NCI-H2107 treated with DMSO at 0.1 percent for 48 hours (cell line): ENCODE data around the gene ALG12.

Experiments used
- DNase-seq: peaks from one replicate; lab custom pipeline; 2025; ENCODE audit not compliant: unreplicated experiment; lab: John Stamatoyannopoulos, UW

The ALG12 gene

GRCh38 chr22:49958366-49958921 lies 40.2 kb upstream of the ALG12 start:
- DNase-seq = no peak

- DNase-seq = no peak
These were observed 39.7 kb upstream of the ALG12 start for GRCh38 chr22:49957826-49958365.

GRCh38 chr22:49956914-49957825 lies 38.9 kb upstream of the ALG12 start:
- no peak for DNase-seq

- DNase-seq = no peak
These were observed 38.2 kb upstream of the ALG12 start for GRCh38 chr22:49956418-49956770.

GRCh38 chr22:49955581-49956417 lies 37.6 kb upstream of the ALG12 start:
- no peak for DNase-seq

- DNase-seq = no peak
These were observed 36.8 kb upstream of the ALG12 start for GRCh38 chr22:49954991-49955580.

GRCh38 chr22:49954354-49954753 lies 36.1 kb upstream of the ALG12 start:
- DNase-seq = no peak

- DNase-seq = no peak
These were observed 35.6 kb upstream of the ALG12 start for GRCh38 chr22:49953680-49954344.

GRCh38 chr22:49953027-49953679 lies 34.9 kb upstream of the ALG12 start:
- DNase-seq = no peak

- no peak for DNase-seq
These were observed 34.0 kb upstream of the ALG12 start for GRCh38 chr22:49951986-49952896.

- no peak for DNase-seq
These were observed 33.4 kb upstream of the ALG12 start for GRCh38 chr22:49951678-49951985.

- DNase-seq = peak; percentile 18
These were observed 32.9 kb upstream of the ALG12 start for GRCh38 chr22:49951000-49951677.

- no peak for DNase-seq
These were observed 32.3 kb upstream of the ALG12 start for GRCh38 chr22:49950396-49950994.

- DNase-seq = no peak
These were observed 31.7 kb upstream of the ALG12 start for GRCh38 chr22:49949914-49950292.

- no peak for DNase-seq
These were observed 31.0 kb upstream of the ALG12 start for GRCh38 chr22:49948958-49949913.

- DNase-seq = no peak
These were observed 30.1 kb upstream of the ALG12 start for GRCh38 chr22:49948116-49948957.
